ENCODE data around the gene SMYD1.

DNA sequence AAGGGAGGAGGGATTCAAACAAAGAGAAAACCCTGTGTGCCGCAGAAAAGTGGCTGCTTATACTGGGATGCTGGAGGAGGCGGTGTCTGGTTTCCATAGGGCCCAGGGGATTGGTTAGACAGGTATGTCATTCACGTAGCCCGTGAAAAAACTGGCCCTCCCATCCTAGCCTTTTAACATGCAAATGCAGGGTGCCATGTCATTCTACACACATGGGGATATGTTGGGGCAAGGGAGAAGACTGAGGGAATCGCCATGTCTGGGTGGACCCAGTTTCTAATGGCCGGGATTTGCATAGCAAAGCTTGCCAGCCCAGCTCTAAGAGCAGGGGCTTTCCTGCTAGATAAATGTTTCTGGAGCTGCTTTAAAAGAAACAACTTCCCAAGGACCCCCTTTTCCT is 43.1 kb upstream of the SMYD1 start:
- TF ChIP-seq, protein P1, sequence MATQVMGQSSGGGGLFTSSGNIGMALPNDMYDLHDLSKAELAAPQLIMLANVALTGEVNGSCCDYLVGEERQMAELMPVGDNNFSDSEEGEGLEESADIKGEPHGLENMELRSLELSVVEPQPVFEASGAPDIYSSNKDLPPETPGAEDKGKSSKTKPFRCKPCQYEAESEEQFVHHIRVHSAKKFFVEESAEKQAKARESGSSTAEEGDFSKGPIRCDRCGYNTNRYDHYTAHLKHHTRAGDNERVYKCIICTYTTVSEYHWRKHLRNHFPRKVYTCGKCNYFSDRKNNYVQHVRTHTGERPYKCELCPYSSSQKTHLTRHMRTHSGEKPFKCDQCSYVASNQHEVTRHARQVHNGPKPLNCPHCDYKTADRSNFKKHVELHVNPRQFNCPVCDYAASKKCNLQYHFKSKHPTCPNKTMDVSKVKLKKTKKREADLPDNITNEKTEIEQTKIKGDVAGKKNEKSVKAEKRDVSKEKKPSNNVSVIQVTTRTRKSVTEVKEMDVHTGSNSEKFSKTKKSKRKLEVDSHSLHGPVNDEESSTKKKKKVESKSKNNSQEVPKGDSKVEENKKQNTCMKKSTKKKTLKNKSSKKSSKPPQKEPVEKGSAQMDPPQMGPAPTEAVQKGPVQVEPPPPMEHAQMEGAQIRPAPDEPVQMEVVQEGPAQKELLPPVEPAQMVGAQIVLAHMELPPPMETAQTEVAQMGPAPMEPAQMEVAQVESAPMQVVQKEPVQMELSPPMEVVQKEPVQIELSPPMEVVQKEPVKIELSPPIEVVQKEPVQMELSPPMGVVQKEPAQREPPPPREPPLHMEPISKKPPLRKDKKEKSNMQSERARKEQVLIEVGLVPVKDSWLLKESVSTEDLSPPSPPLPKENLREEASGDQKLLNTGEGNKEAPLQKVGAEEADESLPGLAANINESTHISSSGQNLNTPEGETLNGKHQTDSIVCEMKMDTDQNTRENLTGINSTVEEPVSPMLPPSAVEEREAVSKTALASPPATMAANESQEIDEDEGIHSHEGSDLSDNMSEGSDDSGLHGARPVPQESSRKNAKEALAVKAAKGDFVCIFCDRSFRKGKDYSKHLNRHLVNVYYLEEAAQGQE (IDR thresholded peaks at IDR 0.05; ENCODE audit: low read depth), result no peak
- TF ChIP-seq TCF12 (IDR thresholded peaks at IDR 0.05; ENCODE audit: low read depth) (no peak), EP300 (IDR thresholded peaks at IDR 0.05; ENCODE audit: borderline replicate concordance) (no peak), TAF1 (IDR thresholded peaks at IDR 0.05; ENCODE audit: low read depth) (no peak)
